NT2/D1 (cell line): ENCODE data around the gene TCF23.
"Not testable (repeated sequence)": the region's sequence is repeated elsewhere in the genome, so short reads cannot be mapped to it uniquely, and the experiment has no call there.

Experiments used
- DNase-seq: peaks from one replicate; pipeline ENCODE4 v3.0.0-alpha.2; 2011; ENCODE audit warnings: low read depth, low spot score
- H3K27me3 ChIP-seq: 2 replicates; pipeline ENCODE4 v1.6.0; 2011; ENCODE audit warnings: mild to moderate bottlenecking; ENCODE audit not compliant: insufficient read length, insufficient read depth
- H3K36me3 ChIP-seq: 2 replicates; pipeline ENCODE4 v1.6.1; 2011; ENCODE audit warnings: mild to moderate bottlenecking, low read length, mixed read lengths; ENCODE audit not compliant: insufficient read depth, insufficient read length
- H3K4me1 ChIP-seq: 2 replicates; pipeline ENCODE4 v1.5.1; 2011; ENCODE audit not compliant: insufficient read depth, insufficient read length
- H3K4me3 ChIP-seq: 2 replicates; pipeline ENCODE4 v1.5.1; 2011; ENCODE audit warnings: low read depth; ENCODE audit not compliant: insufficient read length
- H3K9ac ChIP-seq: 2 replicates; pipeline ENCODE4 v1.6.0; 2011; ENCODE audit warnings: low read depth; ENCODE audit not compliant: insufficient read length
- H3K9me3 ChIP-seq: 2 replicates; pipeline ENCODE4 v1.5.1; 2011; ENCODE audit warnings: mild to moderate bottlenecking, low read length; ENCODE audit not compliant: insufficient read depth
- SUZ12 ChIP-seq: IDR thresholded peaks from 2 replicates; pipeline ENCODE4 v1.6.1; 2011; ENCODE audit not compliant: insufficient read length, insufficient read depth; ENCODE audit errors: extremely low read depth
- YY1 ChIP-seq: IDR thresholded peaks from 2 replicates; pipeline ENCODE4 v1.6.1; 2011; ENCODE audit not compliant: insufficient read length, insufficient read depth
- ZNF274 ChIP-seq: IDR thresholded peaks from 2 replicates; pipeline ENCODE4 v1.6.1; 2011; ENCODE audit warnings: mild to moderate bottlenecking, low read depth, low read length

TCF23 gene

DNA sequence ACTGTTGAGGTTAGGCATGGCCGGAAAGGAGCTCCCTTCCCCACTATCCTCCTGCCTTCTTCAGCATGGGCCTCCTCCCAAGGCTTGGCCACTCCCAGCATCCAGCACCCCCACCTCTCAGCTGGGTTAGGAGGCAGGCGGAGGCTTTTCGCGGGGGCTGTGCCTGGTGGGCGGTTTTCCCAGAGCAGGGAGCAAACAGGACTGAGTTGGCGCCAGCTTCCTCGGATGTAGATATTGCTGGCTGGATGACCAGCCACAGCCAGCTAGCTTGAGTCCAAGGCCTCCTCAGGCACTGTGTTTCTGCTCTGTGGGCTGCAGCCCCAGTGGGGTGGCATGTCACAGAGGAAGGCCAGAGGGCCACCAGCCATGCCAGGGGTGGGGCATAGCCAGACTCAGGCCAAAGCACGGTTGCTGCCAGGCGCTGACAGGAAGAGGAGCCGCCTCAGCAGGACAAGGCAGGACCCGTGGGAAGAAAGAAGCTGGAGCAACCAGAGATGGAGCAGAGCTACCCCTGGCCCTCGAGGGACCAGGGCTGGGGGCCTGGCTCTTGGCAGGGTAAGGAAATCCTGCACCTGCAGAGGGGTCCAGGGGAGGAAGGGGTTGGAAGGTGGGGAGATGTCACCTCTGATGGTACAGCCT is at the start of gene TCF23:
TSS of gene TCF23 (plus strand) at position 204 of the 639 bp plus-strand sequence. CDS start at position 334, 130 bp downstream.
- Histone ChIP-seq H3K36me3 (no peaks in the 10 kb centered on the region), H3K9ac (no peak within 1 kb of the TSS), H3K4me1 (peaks cover 4% of the 10 kb centered on the region), H3K9me3 (no peaks in the 10 kb centered on the region), H3K4me3 (no peak within 1 kb of the TSS), H3K27me3 (no peaks in the 10 kb centered on the region)
- TF ChIP-seq ZNF274: no peak
- no peak for TF ChIP-seq YY1
- TF ChIP-seq SUZ12: no peak
- DNase-seq: no peak

GRCh38 chr2:27099334-27099955 is 49.4 kb upstream of the TCF23 start:
- TF ChIP-seq ZNF274: no peak
- TF ChIP-seq SUZ12: no peak
- no peak for TF ChIP-seq YY1
- no peak overlapping the region for H3K9ac ChIP-seq
- DNase-seq: no peak

GRCh38 chr2:27100036-27100435 is 48.8 kb upstream of the TCF23 start:
- Histone ChIP-seq H3K36me3 (no peaks in the 10 kb centered on the region), H3K27me3 (no peaks in the 10 kb centered on the region), H3K9me3 (no peaks in the 10 kb centered on the region), H3K4me3 (no peak overlapping the region), H3K4me1 (peaks cover 9% of the 10 kb centered on the region), H3K9ac (no peak overlapping the region)
- no peak for TF ChIP-seq YY1
- no peak for TF ChIP-seq SUZ12
- no peak for TF ChIP-seq ZNF274
- no peak for DNase-seq

More at GRCh38 chr2:27099334-27099955, 49.4 kb upstream of the TCF23 start:
- Histone ChIP-seq H3K4me3 (no peak overlapping the region), H3K27me3 (no peaks in the 10 kb centered on the region), H3K36me3 (no peaks in the 10 kb centered on the region), H3K9me3 (no peaks in the 10 kb centered on the region), H3K4me1 (peaks cover 9% of the 10 kb centered on the region)

GRCh38 chr2:27102329-27102728 is 46.5 kb upstream of the TCF23 start:
- Histone ChIP-seq H3K4me1 (peaks cover 6% of the 10 kb centered on the region), H3K9me3 (no peaks in the 10 kb centered on the region)
- no peak for TF ChIP-seq SUZ12
- TF ChIP-seq YY1: no peak
- no peak for TF ChIP-seq ZNF274

DNA sequence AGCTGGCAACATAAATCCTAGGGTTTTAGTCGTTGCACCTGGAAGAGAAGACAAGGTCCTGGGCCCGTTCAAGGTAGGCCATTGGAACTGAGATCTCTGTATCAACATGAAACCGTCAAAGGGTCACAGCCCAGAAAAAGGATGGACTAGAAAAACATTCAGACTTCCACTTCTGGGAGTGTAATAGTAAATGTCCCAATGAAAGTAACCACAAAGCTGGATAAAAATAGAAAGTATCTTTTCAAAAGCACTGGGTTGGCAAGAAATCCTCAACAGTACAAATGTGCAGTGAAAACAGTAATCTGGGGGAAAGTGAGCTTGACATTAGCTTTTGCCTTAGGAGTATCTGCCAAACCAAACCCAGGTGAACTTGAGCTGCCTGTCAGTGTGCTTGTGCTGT is 42.8 kb upstream of the TCF23 start:
- Histone ChIP-seq H3K4me3 (no peak overlapping the region), H3K9me3 (no peaks in the 10 kb centered on the region), H3K9ac (no peak overlapping the region), H3K4me1 (peaks cover 4% of the 10 kb centered on the region), H3K27me3 (no peaks in the 10 kb centered on the region), H3K36me3 (no peaks in the 10 kb centered on the region)
- no peak for TF ChIP-seq SUZ12
- TF ChIP-seq ZNF274: no peak
- no peak for TF ChIP-seq YY1
- DNase-seq: no peak

More at GRCh38 chr2:27102329-27102728, 46.5 kb upstream of the TCF23 start:
- Histone ChIP-seq H3K27me3 (no peaks in the 10 kb centered on the region), H3K4me3 (no peak overlapping the region), H3K9ac (no peak overlapping the region), H3K36me3 (no peaks in the 10 kb centered on the region)
- no peak for DNase-seq

DNA sequence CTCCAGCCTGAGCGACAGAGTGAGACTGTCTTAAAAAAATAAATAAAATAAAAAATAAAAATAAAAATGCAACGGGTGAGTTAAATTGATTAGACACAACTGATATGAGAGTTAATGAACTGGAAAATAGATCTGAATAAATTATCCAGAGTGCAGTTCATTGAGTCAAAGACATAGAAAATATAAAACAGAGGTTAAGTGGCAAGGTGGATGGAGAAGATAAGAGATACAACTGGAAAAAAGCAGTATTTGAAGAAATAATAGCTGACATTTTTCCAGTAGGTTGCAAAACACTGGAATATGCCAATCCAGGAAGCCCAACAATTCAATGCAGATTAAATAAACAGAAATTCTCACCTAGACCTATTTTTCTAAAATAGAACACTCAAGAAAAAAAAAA is 40.6 kb upstream of the TCF23 start:
- no peak overlapping the region for H3K9ac ChIP-seq
- TF ChIP-seq ZNF274 (no peak), SUZ12 (no peak), YY1 (no peak)
- peaks cover 3% of the 10 kb centered on the region for H3K4me1 ChIP-seq
- no peaks in the 10 kb centered on the region for H3K9me3 ChIP-seq
- no peak for DNase-seq
- H3K36me3 ChIP-seq: no peaks in the 10 kb centered on the region
- H3K27me3 ChIP-seq: no peaks in the 10 kb centered on the region
- no peak overlapping the region for H3K4me3 ChIP-seq

DNA sequence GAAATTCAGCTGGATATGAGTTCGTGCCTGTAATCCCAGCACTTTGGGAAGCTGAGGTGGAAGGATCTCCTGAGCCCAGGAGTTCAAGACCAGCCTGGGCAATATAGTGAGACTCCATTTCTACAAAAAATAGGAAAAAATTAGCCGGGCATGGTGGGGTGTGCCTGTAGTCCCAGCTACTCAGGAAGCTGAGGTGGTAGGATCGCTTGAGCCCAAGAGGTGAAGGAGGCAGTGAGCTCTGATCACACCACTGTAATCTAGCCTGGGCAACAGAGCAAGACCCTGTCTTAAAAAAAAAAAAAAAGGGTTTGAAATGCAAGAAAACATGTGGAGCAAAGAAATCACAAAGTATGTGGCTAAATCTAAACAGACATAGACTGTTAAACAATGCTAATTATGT is 39.7 kb upstream of the TCF23 start:
- Histone ChIP-seq H3K9ac (no peak overlapping the region), H3K36me3 (no peaks in the 10 kb centered on the region), H3K9me3 (no peaks in the 10 kb centered on the region), H3K4me3 (no peak overlapping the region), H3K4me1 (peaks cover 3% of the 10 kb centered on the region), H3K27me3 (no peaks in the 10 kb centered on the region)
- TF ChIP-seq YY1: no peak
- TF ChIP-seq ZNF274: no peak
- TF ChIP-seq SUZ12: no peak
- no peak for DNase-seq

DNA sequence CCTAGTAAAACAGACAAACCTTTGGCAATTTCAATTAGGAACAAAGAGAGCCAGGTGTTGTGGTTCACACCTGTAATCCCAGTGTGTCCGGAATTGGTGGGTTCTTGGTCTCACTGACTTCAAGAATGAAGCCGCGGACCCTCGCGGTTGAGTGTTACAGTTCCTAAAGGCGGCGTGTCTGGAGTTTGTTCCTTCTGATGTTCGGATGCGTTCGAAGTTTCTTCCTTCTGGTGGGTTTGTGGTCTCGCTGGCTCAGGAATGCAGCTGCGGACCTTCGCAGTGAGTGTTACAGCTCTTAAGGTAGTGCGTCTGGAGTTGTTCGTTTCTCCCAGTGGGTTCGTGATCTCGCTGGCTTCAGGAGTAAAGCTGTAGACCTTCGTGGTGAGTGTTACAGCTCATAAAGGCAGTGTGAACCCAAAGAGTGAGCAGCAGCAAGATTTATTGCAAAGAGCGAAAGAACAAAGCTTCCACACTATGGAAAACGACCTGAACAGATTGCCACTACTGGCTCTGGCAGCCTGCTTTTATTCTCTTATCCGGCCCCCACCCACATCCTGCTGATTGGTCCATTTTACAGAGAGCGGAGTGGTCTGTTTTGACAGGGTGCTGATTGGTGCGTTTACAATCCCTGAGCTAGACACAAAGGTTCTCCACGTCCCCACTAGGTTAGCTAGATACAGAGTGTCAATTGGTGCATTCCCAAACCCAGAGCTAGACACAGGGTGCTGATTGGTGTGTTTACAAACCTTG is 38.0 kb upstream of the TCF23 start:
- H3K4me3 ChIP-seq, H3K4me1 ChIP-seq, H3K9ac ChIP-seq, H3K9me3 ChIP-seq, DNase-seq, H3K36me3 ChIP-seq, H3K27me3 ChIP-seq: not testable (repeated sequence)

GRCh38 chr2:27111392-27112078 is 37.3 kb upstream of the TCF23 start:
- DNase-seq, H3K9ac ChIP-seq, H3K4me3 ChIP-seq, H3K36me3 ChIP-seq, H3K9me3 ChIP-seq, H3K27me3 ChIP-seq, H3K4me1 ChIP-seq: not testable (repeated sequence)
